Measurements from ENCODE around the gene ARMH3.

- TF ChIP-seq POLR2A (IDR thresholded peaks at IDR 0.05) (no peak), CTCF (IDR thresholded peaks at IDR 0.05 in 4 of 5, conservative IDR thresholded peaks at IDR 0.05 in 1 of 5) (no peak)
These were observed 69.4 kb downstream of the ARMH3 start for GRCh38 chr10:101986624-101986971.

Measured in gastrocnemius medialis (tissue), 4 donors.